Posterior cingulate gyrus (tissue), 11 donors: Measurements from ENCODE around the gene COA8.
A peak's percentile ranks its signal among the peaks of the same experiment; 100 is the strongest.
"Not testable (repeated sequence)": the region's sequence is repeated elsewhere in the genome, so short reads cannot be mapped to it uniquely, and the experiment has no call there.

Source experiments
- DNase-seq, 10 donors: peaks; one replicate each; pipeline versions ENCODE4 v3.0.0 to v3.0.0-alpha.2; 2020 to 2021; ENCODE audit warnings: mixed read lengths in 3 of 10
- intact Hi-C: fragments of 100-400 bp; cut with DNase I; formaldehyde crosslinking; loops from one replicate; pipeline ENCODE4 v1.15.1; 2023

The COA8 gene

GRCh38 chr14:103524002-103524935, 38.5 kb upstream of the COA8 start:
- DNase-seq: no peak
- intact Hi-C loops: no loop called here

DNA sequence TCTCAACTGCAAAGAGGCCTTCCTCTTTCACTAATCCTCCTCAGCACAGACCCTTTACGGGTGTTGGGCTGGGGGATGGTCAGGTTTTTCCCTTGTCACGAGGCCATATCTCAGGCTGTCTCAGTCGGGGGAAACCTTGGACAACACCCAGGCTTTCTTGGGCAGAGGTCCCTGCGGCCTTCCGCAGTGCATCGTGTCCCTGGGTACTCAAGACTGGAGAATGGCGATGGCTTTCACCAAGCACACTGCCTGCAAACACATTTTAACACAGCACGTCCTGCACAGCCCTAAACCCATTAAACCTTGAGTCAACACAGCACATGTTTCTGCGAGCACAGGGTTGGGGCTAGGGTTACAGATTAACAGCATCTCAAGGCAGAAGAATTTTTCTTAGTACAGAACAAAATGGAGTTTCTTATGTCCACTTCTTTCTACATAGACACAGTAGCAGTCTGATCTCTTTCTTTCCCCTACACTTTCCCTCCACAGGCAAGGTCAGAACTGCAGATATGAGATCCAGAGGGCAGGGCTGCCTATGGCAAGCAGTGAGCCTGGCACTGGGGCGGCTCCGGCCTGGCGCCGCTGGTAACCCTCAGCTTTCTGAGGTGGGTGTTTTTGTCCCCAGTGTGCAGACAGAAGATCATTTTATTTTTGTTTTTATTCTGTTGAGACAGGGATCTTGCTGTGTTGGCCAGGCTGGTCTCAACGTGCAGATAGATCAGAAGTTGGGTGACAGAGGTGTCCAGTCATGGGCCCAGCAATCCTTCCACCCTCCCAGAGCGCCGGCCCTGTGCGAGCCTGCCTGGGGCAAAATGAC, 37.1 kb upstream of the COA8 start:
- intact Hi-C loops, DNase-seq: not testable (repeated sequence)

- intact Hi-C loops: no loop called here
- no peak for DNase-seq
These were observed 36.4 kb upstream of the COA8 start for GRCh38 chr14:103526247-103526913.

DNA sequence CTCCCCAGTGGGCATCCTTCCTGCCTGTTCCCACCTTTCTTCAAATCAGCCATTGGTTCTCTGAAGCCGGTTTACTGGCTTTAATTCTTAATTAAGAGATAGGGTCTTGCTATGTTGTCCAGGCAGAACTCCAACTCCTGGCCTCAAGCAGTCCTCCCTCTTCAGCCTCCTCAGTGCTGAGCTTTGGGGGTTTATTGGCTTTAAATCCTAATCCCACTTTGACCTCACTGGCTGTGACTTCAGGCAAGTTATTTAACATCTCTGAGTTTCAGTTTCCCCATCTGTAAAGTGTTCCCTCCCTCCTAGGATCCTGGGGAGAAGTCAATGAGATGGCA, 35.9 kb upstream of the COA8 start:
- no peak for DNase-seq
- intact Hi-C loops: no loop called here

GRCh38 chr14:103527408-103528145, 35.2 kb upstream of the COA8 start:
- peak in 1 of 10 donors; percentile 72 for DNase-seq
- intact Hi-C loops: loop anchor here (2.0 kb wide), 1 partner anchor 15 kb away; no protein-coding TSS in a partner anchor

DNA sequence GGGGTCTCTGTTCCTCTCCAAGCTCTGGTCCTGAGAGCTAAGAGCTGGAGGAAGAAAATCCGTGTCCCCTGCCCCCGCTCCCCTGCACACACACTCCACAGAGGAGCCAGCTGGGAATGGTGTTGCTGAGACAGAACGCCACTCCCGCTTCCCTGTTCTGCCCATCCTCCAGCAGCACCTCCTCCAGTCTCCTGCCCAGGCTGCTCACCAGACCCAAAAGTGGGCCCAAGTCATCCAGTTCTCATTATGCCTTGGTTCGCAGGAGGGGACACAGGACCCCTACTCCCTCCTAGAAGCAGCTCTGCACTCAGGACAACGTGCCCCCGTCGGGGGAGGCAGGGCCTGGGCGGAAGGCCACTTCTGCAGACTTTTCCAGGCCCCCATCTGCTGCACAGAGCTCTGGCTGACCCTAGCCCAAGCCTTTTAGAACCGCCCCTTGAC, 34.6 kb upstream of the COA8 start:
- intact Hi-C loops: loop anchor here (2.0 kb wide), 1 partner anchor 15 kb away; no protein-coding TSS in a partner anchor
- peak in 5 of 10 donors; percentile 62 to 94 (median 90) for DNase-seq

DNA sequence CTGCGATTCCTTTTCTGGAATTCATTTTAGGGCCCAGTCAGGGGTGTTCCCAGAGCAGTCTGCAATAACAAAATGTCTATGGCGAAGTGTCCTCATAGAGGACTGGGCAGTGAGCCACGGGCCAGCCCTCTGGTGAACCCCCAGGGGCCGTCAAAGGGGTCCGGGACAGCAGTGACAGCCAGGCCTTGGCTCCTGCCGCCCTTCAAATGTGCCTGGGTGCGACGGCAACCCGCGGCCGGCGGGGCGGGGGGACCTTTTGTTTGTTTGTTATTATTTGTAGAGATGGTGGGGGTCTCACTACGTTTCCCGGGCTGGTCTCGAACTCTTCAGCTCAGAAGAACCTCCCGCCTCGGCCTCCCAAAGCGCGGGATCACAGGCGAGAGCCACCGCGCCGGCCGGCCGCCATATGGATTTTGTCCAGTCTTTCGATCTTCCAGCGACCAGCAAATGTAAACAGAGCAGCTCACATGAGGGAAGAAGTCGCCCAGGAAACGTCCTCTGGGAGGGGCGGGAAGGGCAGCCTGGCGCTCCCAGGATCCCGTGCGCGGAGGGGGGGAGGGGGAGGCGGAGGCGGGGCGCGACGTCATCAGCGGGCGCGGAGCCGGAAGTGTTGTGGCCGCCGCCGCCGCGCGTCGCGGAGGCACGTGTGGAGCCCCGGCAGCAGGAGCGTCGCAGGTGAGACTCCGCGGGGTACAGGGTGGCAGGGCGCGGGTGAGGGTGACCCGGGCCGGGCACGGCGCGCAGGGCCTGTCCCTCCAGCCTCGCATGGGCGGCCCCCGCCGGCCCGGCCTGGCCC, 34.0 kb upstream of the COA8 start, which contains the start of gene TRMT61A:
TRMT61A (plus strand) TSS at position 610 of the 796 bp plus-strand sequence. CDS start 783 bp downstream, outside the sequence.
- intact Hi-C loops: loop anchor here (2.0 kb wide), 1 partner anchor 14 kb away; no protein-coding TSS in a partner anchor
- peak; percentile 79 to 97 (median 84) for DNase-seq

DNA sequence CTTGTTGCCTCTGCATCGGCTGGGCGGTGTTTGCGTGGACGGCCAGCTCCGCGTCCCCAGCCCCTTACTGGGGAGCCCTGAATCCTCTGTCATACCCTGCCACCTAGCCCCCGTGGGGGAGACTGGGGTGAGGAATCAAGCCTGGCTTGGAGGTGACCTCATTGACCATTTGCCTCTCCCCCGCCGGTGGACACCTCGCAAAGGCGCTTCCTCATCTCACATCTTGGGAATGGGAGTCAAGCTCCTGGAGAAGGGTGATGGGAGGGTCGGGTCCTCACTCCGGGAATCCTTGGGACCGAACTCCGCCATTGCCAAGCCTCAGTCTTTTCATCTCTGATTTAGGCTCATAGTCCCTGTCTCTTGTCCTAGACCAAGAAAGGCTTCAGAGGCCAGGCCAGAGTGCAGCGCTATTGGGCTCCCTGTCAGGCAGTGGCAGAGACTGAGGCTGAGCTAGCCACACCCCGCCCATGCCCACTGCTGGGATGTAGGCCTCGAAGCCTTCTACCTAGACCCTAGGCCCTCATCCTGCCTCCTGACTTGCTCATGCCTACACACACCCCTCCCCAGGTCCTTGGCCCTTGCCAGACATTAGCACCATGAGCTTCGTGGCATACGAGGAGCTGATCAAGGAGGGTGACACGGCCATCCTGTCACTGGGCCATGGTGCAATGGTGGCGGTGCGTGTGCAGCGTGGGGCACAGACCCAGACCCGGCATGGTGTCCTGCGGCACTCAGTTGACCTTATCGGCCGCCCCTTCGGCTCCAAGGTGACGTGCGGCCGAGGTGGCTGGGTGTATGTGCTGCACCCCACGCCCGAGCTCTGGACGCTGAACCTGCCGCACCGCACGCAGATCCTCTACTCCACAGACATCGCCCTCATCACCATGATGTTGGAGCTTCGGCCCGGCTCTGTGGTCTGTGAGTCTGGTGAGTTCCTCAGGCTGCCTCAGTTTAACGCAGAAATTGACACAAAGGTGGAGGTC, 33.1 kb upstream of the COA8 start:
- intact Hi-C loops: loop anchor here (2.0 kb wide), 1 partner anchor 13 kb away; no protein-coding TSS in a partner anchor
- DNase-seq: no peak

DNA sequence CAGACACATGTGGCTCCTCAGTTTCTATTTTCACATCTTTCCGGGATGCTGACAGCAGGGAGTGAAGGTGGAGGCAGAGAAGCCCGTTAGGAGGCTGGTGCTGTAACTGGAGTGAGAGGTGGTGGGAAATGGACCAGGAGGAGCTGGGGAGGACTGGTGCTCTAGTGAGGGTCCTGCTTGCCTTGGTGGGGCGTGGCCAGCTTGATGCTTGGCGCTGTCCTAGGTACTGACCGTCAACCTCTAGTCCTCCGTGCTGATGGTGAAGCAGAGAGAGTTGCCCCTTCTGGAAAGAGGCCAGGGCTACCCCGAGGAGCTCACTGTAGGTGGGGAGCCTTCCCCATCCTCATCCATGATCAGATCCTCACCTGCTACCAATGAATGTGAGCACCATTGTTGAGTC, 32.4 kb upstream of the COA8 start:
- DNase-seq: no peak
- intact Hi-C loops: no loop called here

GRCh38 chr14:103530831-103531230, 31.9 kb upstream of the COA8 start:
- DNase-seq: no peak
- intact Hi-C loops: no loop called here

GRCh38 chr14:103531421-103532215, 31.1 kb upstream of the COA8 start:
- intact Hi-C loops: no loop called here
- DNase-seq: no peak

DNA sequence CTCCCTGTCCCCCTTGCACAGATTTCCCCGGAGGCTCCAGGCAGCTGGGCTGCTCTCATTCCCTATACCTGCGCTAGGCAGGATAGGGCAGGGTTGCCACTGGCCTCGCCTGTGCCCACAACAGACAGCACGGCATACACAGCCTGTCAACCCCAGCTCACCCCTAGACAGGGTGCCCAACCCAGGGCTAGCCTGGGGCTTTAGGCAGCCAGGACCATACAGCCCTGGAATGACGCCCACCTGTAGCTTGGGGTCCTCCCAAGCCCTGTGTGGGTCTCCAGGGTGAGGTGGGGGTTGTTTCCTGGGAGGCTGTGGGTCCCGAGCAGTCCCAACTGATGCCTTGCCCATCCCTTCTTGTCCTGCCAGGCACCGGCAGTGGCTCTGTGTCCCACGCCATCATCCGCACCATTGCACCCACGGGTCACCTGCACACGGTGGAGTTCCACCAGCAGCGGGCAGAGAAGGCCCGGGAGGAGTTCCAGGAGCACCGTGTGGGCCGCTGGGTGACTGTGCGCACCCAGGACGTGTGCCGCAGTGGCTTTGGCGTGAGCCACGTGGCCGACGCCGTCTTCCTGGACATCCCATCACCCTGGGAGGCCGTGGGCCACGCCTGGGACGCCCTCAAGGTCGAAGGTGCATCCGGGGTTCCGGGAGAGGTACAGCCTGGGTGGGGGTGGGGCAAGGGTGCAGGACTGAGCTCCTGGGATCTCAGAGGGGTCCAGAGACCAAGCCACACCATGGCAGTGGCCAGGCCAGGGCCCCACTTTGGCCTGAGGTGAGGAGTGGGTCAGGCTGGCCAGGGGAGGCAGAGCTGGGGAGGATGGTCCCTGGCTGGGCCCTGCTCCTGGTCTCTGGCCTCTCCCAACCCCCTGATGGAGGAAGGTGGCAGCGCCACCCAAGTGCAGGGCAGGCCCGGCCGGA, 30.3 kb upstream of the COA8 start:
- intact Hi-C loops: no loop called here
- no peak for DNase-seq

DNA sequence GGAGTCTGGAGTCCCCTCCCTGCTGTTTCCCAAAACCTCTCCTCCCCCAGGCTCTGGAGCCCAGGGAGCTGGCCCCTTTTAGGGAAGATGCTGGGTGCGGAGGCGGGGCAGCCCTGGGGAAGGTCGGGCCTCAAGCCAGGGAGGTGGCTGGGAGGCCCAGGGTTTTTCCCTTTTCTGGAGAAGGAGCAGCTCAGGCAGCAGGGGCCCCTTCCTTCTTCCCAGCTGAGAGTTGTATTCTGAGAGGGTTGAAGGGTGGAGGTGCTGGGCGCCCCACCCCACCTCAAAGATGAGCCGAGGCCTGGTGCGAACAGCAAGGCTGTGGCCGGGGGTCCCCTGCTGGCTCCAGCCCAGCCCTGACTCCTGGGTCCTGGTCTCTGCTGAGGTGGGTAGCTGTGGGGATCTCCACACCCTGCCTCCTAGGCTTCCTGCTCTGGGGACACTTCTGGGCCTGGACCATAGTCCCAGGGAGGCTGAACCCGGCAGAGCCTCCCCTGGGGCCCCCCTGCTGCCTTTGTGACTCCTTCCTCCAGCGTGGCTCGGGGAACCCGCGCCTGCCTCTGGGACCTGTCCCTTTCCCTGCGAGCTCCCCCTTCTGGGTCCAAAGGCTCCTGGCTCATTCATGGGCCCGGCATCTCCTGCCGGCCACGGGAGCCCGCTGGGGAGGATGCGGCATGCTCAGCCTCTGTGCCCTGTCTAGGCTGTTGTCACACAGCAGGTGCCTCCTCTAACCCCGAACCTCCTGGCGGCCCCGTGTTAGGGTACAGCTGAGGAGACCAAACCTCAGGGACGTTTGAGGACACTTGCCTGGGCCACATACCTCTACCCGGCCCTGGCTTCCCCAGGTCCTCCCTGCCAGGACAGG, 29.4 kb upstream of the COA8 start:
- intact Hi-C loops: no loop called here
- no peak for DNase-seq

DNA sequence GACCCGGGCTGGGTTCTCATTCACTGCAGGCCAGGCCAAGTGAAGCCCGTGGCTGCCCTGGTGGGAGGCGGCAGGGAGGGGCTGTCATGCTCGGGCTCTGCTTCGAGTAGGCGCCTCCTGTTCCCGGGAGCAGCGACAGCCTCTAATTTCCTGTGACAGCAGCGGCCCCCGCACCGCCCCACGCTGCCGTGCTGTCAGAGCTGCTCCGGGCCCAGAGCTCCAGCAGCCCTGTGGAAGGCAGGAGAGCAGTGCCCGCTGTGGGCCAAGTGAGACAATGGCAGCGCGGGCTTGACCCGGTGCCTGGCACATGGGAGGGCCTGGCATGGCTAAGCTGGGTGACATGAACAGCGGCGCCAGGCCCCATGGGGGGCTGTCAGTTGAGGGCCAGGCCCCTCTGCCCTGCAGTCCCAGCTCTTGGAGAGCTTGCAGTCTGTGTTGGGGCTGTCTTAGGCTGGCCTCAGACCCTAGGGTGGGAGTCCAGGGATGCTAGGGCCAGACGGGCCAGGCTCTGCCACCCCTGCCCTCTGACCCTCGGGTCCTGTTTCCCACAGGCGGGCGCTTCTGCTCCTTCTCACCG, 28.7 kb upstream of the COA8 start:
- DNase-seq: peak in 8 of 10 donors; percentile 67 to 97 (median 83)
- intact Hi-C loops: no loop called here
